ENCODE data around the gene SIRPA.
A peak's percentile ranks its signal among the peaks of the same experiment; 100 is the strongest.

The SIRPA gene

GRCh38 chr20:1928782-1929181 lies 33.6 kb downstream of the SIRPA start:
- Histone ChIP-seq H3K36me3 (peaks cover 100% of the 10 kb centered on the region), H3K4me3 (ENCODE audit: low read depth in 1 of 2, low read length in 1 of 2) (no peak overlapping the region), H3K27ac (no peak overlapping the region), H3K27me3 (no peaks in the 10 kb centered on the region), H3K9me3 (no peaks in the 10 kb centered on the region), H3K4me1 (ENCODE audit: control insufficient read depth in 1 of 2, insufficient read depth in 1 of 2, low read depth in 1 of 2, low read length in 1 of 2) (peaks cover 0 to 6% of the 10 kb centered on the region in 2 experiments)
- TF ChIP-seq CTCF (IDR thresholded peaks at IDR 0.05) = no peak

- Histone ChIP-seq H3K36me3 (peaks cover 100% of the 10 kb centered on the region), H3K4me3 (ENCODE audit: low read depth in 1 of 2, low read length in 1 of 2) (no peak overlapping the region), H3K27me3 (no peaks in the 10 kb centered on the region), H3K9me3 (no peaks in the 10 kb centered on the region), H3K4me1 (ENCODE audit: control insufficient read depth in 1 of 2, insufficient read depth in 1 of 2, low read depth in 1 of 2, low read length in 1 of 2) (peaks cover 0 to 13% of the 10 kb centered on the region in 2 experiments), H3K27ac (no peak overlapping the region)
- TF ChIP-seq CTCF (IDR thresholded peaks at IDR 0.05) = no peak
Measured at GRCh38 chr20:1929460-1929859, 34.3 kb downstream of the SIRPA start.

- no peaks in the 10 kb centered on the region for H3K9me3 ChIP-seq
- TF ChIP-seq CTCF (IDR thresholded peaks at IDR 0.05) = no peak
- peaks cover 100% of the 10 kb centered on the region for H3K36me3 ChIP-seq
- H3K27ac ChIP-seq = no peak overlapping the region
- H3K27me3 ChIP-seq = no peaks in the 10 kb centered on the region
- peaks cover 0 to 16% of the 10 kb centered on the region in 2 experiments for H3K4me1 ChIP-seq (ENCODE audit: control insufficient read depth in 1 of 2, insufficient read depth in 1 of 2, low read depth in 1 of 2, low read length in 1 of 2)
- no peak overlapping the region for H3K4me3 ChIP-seq (ENCODE audit: low read depth in 1 of 2, low read length in 1 of 2)
Measured at GRCh38 chr20:1930165-1930564, 35.0 kb downstream of the SIRPA start.

- H3K36me3 ChIP-seq = peaks cover 100% of the 10 kb centered on the region
- peak overlapping the region; percentile 45 for H3K27ac ChIP-seq
- TF ChIP-seq CTCF (IDR thresholded peaks at IDR 0.05) = no peak
- H3K9me3 ChIP-seq = no peaks in the 10 kb centered on the region
- peaks cover 0 to 16% of the 10 kb centered on the region in 2 experiments for H3K4me1 ChIP-seq (ENCODE audit: control insufficient read depth in 1 of 2, insufficient read depth in 1 of 2, low read depth in 1 of 2, low read length in 1 of 2)
- H3K27me3 ChIP-seq = no peaks in the 10 kb centered on the region
- no peak overlapping the region for H3K4me3 ChIP-seq (ENCODE audit: low read depth in 1 of 2, low read length in 1 of 2)
Measured at GRCh38 chr20:1931830-1932229, 36.6 kb downstream of the SIRPA start.

GRCh38 chr20:1932971-1933370 lies 37.8 kb downstream of the SIRPA start:
- Histone ChIP-seq H3K27ac (peak overlapping the region; percentile 45), H3K4me3 (ENCODE audit: low read depth in 1 of 2, low read length in 1 of 2) (no peak overlapping the region), H3K4me1 (ENCODE audit: control insufficient read depth in 1 of 2, insufficient read depth in 1 of 2, low read depth in 1 of 2, low read length in 1 of 2) (peaks cover 0 to 16% of the 10 kb centered on the region in 2 experiments), H3K27me3 (no peaks in the 10 kb centered on the region), H3K9me3 (no peaks in the 10 kb centered on the region), H3K36me3 (peaks cover 100% of the 10 kb centered on the region)
- no peak for TF ChIP-seq CTCF (IDR thresholded peaks at IDR 0.05)

GRCh38 chr20:1933465-1933870 lies 38.3 kb downstream of the SIRPA start:
- Histone ChIP-seq H3K4me3 (ENCODE audit: low read depth in 1 of 2, low read length in 1 of 2) (no peak overlapping the region), H3K36me3 (peaks cover 100% of the 10 kb centered on the region), H3K4me1 (ENCODE audit: control insufficient read depth in 1 of 2, insufficient read depth in 1 of 2, low read depth in 1 of 2, low read length in 1 of 2) (peaks cover 0 to 16% of the 10 kb centered on the region in 2 experiments), H3K27me3 (no peaks in the 10 kb centered on the region), H3K9me3 (no peaks in the 10 kb centered on the region), H3K27ac (peak overlapping the region; percentile 45)
- no peak for TF ChIP-seq CTCF (IDR thresholded peaks at IDR 0.05)

Data from neutrophil (primary cell).